NCI-H226 (cell line): Measurements from ENCODE around the gene B4GALNT4.
"Not testable (repeated sequence)": the region's sequence is repeated elsewhere in the genome, so short reads cannot be mapped to it uniquely, and the experiment has no call there.

Experiments used
- DNase-seq: peaks from one replicate; pipeline ENCODE4 v3.0.0-alpha.2; 2015

The B4GALNT4 gene

GRCh38 chr11:360326-361280, 8.7 kb upstream of the B4GALNT4 start:
- DNase-seq = no peak

GRCh38 chr11:362642-363442, 6.5 kb upstream of the B4GALNT4 start:
- DNase-seq = no peak

- DNase-seq = not testable (repeated sequence)
These were observed 5.9 kb upstream of the B4GALNT4 start for GRCh38 chr11:363443-363805.

GRCh38 chr11:363948-364761, 5.1 kb upstream of the B4GALNT4 start:
- DNase-seq = no peak

- DNase-seq = no peak
These were observed 4.1 kb upstream of the B4GALNT4 start for GRCh38 chr11:364991-365725.

GRCh38 chr11:365831-366230, 3.5 kb upstream of the B4GALNT4 start:
- no peak for DNase-seq

- no peak for DNase-seq
These were observed 1.3 kb upstream of the B4GALNT4 start for GRCh38 chr11:367956-368413.

GRCh38 chr11:368414-369335, 624 bp upstream of the B4GALNT4 start:
- DNase-seq = no peak

GRCh38 chr11:370070-370941, 1.0 kb downstream of the B4GALNT4 start:
- no peak for DNase-seq

GRCh38 chr11:371051-371450, 1.8 kb downstream of the B4GALNT4 start:
- DNase-seq = no peak

- no peak for DNase-seq
These were observed 2.7 kb downstream of the B4GALNT4 start for GRCh38 chr11:371716-372590.

- no peak for DNase-seq
These were observed 3.8 kb downstream of the B4GALNT4 start for GRCh38 chr11:372809-373715.

GRCh38 chr11:373716-374551, 4.6 kb downstream of the B4GALNT4 start:
- no peak for DNase-seq

GRCh38 chr11:375065-376025, 6.0 kb downstream of the B4GALNT4 start:
- no peak for DNase-seq

GRCh38 chr11:376531-377173, 7.4 kb downstream of the B4GALNT4 start:
- no peak for DNase-seq
